HEK293 (cell line): Measurements from ENCODE around the gene CKS1B.
A peak's percentile ranks its signal among the peaks of the same experiment; 100 is the strongest.

Experiments
- BCL11A ChIP-seq: fragments of 450-650 bp; formaldehyde crosslinking; IDR thresholded peaks from 2 replicates; pipeline ENCODE4 v1.5.1; 2016; ENCODE audit warnings: low read depth, missing biosample characterization, missing genetic modification characterization
- GLIS2 ChIP-seq: fragments of 450-650 bp; formaldehyde crosslinking; IDR thresholded peaks from 2 replicates; pipeline ENCODE4 v1.5.1; 2016; ENCODE audit warnings: missing biosample characterization, missing genetic modification characterization
- OSR2 ChIP-seq: fragments of 450-650 bp; formaldehyde crosslinking; IDR thresholded peaks from 2 replicates; pipeline ENCODE4 v1.5.1; 2016; ENCODE audit warnings: missing biosample characterization, missing genetic modification characterization
- OVOL3 ChIP-seq: fragments of 450-650 bp; formaldehyde crosslinking; IDR thresholded peaks from 2 replicates; pipeline ENCODE4 v1.5.1; 2016; ENCODE audit warnings: missing biosample characterization, missing genetic modification characterization
- SP3 ChIP-seq: fragments of 450-650 bp; formaldehyde crosslinking; IDR thresholded peaks from 2 replicates; pipeline ENCODE4 v1.5.1; 2016; ENCODE audit warnings: missing biosample characterization, missing genetic modification characterization
- ZBTB7A ChIP-seq: fragments of 450-650 bp; formaldehyde crosslinking; IDR thresholded peaks from 2 replicates; pipeline ENCODE4 v1.5.1; 2016; ENCODE audit warnings: low read depth, missing biosample characterization, missing genetic modification characterization
- ZNF10 ChIP-seq: fragments of 450-650 bp; formaldehyde crosslinking; IDR thresholded peaks from 2 replicates; pipeline ENCODE4 v1.5.1; 2017; ENCODE audit warnings: missing biosample characterization, missing genetic modification characterization
- ZNF169 ChIP-seq: fragments of 450-650 bp; formaldehyde crosslinking; IDR thresholded peaks from 2 replicates; pipeline ENCODE4 v1.5.1; 2016; ENCODE audit warnings: missing biosample characterization, missing genetic modification characterization
- ZNF175 ChIP-seq: fragments of 450-650 bp; formaldehyde crosslinking; IDR thresholded peaks from 2 replicates; pipeline ENCODE4 v1.5.1; 2016; ENCODE audit warnings: missing biosample characterization, missing genetic modification characterization
- ZNF394 ChIP-seq: fragments of 450-650 bp; formaldehyde crosslinking; IDR thresholded peaks from 2 replicates; pipeline ENCODE4 v1.5.1; 2016; ENCODE audit warnings: missing biosample characterization, missing genetic modification characterization, mild to moderate bottlenecking, moderate library complexity, borderline replicate concordance
- ZNF510 ChIP-seq: fragments of 450-650 bp; formaldehyde crosslinking; IDR thresholded peaks from 2 replicates; pipeline ENCODE4 v1.5.1; 2018; ENCODE audit warnings: mild to moderate bottlenecking, missing genetic modification characterization, missing biosample characterization; ENCODE audit not compliant: insufficient replicate concordance
- TF ChIP-seq, protein P1 (sequence below): fragments of 450-650 bp; formaldehyde crosslinking; IDR thresholded peaks from 2 replicates; pipeline ENCODE4 v1.5.1; 2016; ENCODE audit warnings: missing biosample characterization, missing genetic modification characterization
- TF ChIP-seq, protein P2 (sequence below): fragments of 450-650 bp; formaldehyde crosslinking; IDR thresholded peaks from 2 replicates; pipeline ENCODE4 v1.5.1; 2016; ENCODE audit warnings: missing biosample characterization, missing genetic modification characterization
- TF ChIP-seq, protein P3 (sequence below): fragments of 450-650 bp; formaldehyde crosslinking; conservative IDR thresholded peaks from 2 replicates; pipeline ENCODE4 v1.5.1; 2016; ENCODE audit warnings: low read depth, missing biosample characterization, missing genetic modification characterization
- TF ChIP-seq, protein P4 (sequence below): fragments of 450-650 bp; formaldehyde crosslinking; IDR thresholded peaks from 2 replicates; pipeline ENCODE4 v1.5.1; 2016; ENCODE audit warnings: missing biosample characterization, missing genetic modification characterization, borderline replicate concordance
- TF ChIP-seq, protein P5 (sequence below): fragments of 450-650 bp; formaldehyde crosslinking; IDR thresholded peaks from 2 replicates; pipeline ENCODE4 v1.5.1; 2016; ENCODE audit warnings: missing biosample characterization, missing genetic modification characterization
- TF ChIP-seq, protein P6 (sequence below): fragments of 450-650 bp; formaldehyde crosslinking; IDR thresholded peaks from 2 replicates; pipeline ENCODE4 v1.5.1; 2017; ENCODE audit warnings: missing biosample characterization, mild to moderate bottlenecking, missing genetic modification characterization, moderate library complexity
- TF ChIP-seq, protein P7 (sequence below): fragments of 450-650 bp; formaldehyde crosslinking; IDR thresholded peaks from 2 replicates; pipeline ENCODE4 v1.5.1; 2016; ENCODE audit warnings: missing biosample characterization, missing genetic modification characterization

Gene CKS1B

DNA sequence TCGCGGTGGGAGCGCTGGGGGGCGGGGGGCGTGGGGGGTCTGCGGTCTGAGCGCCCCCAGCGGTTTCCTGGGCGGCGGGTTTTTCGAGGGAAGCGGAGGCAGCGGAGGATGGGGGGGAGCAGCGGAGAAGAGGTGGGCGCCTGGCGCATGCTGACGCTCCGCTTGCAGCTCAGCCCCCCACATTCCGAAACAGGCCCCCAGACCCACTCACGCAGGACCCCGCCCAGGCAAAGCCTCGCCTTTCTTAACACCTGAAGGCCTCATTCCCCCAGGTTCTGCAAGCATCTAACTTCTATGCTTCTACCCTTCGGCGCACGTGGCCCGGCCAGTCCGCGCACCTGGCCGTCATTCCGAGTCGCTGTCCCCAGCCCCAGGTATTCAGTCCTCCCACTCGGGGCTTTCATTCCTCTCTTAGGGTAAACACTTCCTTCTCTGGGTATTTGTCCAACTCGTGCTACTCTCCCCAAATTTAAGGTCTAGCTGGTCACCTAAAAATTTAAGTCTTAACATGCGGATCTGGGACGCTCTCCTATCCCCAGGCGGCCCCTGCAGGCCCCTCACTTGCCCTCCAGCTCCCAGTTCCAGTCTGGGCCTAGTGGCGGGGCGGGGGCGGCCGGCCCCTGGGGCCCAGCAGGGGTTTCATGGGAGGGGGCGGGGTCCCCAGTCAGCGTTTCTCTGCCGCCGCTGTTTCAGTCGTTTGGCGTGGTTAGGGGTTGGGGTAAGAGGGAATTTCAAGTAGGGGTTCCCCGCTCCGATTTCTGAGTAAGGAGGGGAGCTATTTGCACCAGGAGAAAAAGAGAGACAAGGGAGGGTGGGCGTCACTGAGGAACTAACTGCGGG, 25.3 kb downstream of the CKS1B start (continued):
- TF ChIP-seq, protein P1, sequence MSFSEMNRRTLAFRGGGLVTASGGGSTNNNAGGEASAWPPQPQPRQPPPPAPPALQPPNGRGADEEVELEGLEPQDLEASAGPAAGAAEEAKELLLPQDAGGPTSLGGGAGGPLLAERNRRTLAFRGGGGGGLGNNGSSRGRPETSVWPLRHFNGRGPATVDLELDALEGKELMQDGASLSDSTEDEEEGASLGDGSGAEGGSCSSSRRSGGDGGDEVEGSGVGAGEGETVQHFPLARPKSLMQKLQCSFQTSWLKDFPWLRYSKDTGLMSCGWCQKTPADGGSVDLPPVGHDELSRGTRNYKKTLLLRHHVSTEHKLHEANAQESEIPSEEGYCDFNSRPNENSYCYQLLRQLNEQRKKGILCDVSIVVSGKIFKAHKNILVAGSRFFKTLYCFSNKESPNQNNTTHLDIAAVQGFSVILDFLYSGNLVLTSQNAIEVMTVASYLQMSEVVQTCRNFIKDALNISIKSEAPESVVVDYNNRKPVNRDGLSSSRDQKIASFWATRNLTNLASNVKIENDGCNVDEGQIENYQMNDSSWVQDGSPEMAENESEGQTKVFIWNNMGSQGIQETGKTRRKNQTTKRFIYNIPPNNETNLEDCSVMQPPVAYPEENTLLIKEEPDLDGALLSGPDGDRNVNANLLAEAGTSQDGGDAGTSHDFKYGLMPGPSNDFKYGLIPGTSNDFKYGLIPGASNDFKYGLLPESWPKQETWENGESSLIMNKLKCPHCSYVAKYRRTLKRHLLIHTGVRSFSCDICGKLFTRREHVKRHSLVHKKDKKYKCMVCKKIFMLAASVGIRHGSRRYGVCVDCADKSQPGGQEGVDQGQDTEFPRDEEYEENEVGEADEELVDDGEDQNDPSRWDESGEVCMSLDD (tag by site-specific recombination): 0 out of 2 replicates have a peak, but pooled peaks have one; percentile 19
- TF ChIP-seq GLIS2 (tag by site-specific recombination) (peak; percentile 13), ZNF169 (tag by site-specific recombination) (no peak), BCL11A (tag by site-specific recombination) (no peak), OVOL3 (tag by site-specific recombination) (no peak), ZNF394 (tag by site-specific recombination) (no peak), OSR2 (no peak), ZBTB7A (no peak; the same call in 1 of the 2 replicates), ZNF175 (tag by site-specific recombination) (no peak), ZNF510 (tag by site-specific recombination) (no peak), SP3 (tag by site-specific recombination) (peak; percentile 6), ZNF10 (no peak)
- TF ChIP-seq, protein P2, sequence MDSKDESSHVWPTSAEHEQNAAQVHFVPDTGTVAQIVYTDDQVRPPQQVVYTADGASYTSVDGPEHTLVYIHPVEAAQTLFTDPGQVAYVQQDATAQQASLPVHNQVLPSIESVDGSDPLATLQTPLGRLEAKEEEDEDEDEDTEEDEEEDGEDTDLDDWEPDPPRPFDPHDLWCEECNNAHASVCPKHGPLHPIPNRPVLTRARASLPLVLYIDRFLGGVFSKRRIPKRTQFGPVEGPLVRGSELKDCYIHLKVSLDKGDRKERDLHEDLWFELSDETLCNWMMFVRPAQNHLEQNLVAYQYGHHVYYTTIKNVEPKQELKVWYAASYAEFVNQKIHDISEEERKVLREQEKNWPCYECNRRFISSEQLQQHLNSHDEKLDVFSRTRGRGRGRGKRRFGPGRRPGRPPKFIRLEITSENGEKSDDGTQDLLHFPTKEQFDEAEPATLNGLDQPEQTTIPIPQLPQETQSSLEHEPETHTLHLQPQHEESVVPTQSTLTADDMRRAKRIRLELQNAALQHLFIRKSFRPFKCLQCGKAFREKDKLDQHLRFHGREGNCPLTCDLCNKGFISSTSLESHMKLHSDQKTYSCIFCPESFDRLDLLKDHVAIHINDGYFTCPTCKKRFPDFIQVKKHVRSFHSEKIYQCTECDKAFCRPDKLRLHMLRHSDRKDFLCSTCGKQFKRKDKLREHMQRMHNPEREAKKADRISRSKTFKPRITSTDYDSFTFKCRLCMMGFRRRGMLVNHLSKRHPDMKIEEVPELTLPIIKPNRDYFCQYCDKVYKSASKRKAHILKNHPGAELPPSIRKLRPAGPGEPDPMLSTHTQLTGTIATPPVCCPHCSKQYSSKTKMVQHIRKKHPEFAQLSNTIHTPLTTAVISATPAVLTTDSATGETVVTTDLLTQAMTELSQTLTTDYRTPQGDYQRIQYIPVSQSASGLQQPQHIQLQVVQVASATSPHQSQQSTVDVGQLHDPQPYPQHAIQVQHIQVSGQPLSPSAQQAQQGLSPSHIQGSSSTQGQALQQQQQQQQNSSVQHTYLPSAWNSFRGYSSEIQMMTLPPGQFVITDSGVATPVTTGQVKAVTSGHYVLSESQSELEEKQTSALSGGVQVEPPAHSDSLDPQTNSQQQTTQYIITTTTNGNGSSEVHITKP (tag by site-specific recombination): peak; percentile 92
- TF ChIP-seq, protein P3, sequence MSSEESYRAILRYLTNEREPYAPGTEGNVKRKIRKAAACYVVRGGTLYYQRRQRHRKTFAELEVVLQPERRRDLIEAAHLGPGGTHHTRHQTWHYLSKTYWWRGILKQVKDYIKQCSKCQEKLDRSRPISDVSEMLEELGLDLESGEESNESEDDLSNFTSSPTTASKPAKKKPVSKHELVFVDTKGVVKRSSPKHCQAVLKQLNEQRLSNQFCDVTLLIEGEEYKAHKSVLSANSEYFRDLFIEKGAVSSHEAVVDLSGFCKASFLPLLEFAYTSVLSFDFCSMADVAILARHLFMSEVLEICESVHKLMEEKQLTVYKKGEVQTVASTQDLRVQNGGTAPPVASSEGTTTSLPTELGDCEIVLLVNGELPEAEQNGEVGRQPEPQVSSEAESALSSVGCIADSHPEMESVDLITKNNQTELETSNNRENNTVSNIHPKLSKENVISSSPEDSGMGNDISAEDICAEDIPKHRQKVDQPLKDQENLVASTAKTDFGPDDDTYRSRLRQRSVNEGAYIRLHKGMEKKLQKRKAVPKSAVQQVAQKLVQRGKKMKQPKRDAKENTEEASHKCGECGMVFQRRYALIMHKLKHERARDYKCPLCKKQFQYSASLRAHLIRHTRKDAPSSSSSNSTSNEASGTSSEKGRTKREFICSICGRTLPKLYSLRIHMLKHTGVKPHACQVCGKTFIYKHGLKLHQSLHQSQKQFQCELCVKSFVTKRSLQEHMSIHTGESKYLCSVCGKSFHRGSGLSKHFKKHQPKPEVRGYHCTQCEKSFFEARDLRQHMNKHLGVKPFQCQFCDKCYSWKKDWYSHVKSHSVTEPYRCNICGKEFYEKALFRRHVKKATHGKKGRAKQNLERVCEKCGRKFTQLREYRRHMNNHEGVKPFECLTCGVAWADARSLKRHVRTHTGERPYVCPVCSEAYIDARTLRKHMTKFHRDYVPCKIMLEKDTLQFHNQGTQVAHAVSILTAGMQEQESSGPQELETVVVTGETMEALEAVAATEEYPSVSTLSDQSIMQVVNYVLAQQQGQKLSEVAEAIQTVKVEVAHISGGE (tag by site-specific recombination): no peak
- TF ChIP-seq, protein P4, sequence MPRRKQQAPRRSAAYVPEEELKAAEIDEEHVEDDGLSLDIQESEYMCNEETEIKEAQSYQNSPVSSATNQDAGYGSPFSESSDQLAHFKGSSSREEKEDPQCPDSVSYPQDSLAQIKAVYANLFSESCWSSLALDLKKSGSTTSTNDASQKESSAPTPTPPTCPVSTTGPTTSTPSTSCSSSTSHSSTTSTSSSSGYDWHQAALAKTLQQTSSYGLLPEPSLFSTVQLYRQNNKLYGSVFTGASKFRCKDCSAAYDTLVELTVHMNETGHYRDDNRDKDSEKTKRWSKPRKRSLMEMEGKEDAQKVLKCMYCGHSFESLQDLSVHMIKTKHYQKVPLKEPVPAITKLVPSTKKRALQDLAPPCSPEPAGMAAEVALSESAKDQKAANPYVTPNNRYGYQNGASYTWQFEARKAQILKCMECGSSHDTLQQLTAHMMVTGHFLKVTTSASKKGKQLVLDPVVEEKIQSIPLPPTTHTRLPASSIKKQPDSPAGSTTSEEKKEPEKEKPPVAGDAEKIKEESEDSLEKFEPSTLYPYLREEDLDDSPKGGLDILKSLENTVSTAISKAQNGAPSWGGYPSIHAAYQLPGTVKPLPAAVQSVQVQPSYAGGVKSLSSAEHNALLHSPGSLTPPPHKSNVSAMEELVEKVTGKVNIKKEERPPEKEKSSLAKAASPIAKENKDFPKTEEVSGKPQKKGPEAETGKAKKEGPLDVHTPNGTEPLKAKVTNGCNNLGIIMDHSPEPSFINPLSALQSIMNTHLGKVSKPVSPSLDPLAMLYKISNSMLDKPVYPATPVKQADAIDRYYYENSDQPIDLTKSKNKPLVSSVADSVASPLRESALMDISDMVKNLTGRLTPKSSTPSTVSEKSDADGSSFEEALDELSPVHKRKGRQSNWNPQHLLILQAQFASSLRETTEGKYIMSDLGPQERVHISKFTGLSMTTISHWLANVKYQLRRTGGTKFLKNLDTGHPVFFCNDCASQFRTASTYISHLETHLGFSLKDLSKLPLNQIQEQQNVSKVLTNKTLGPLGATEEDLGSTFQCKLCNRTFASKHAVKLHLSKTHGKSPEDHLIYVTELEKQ (tag by site-specific recombination): no peak
- TF ChIP-seq, protein P5, sequence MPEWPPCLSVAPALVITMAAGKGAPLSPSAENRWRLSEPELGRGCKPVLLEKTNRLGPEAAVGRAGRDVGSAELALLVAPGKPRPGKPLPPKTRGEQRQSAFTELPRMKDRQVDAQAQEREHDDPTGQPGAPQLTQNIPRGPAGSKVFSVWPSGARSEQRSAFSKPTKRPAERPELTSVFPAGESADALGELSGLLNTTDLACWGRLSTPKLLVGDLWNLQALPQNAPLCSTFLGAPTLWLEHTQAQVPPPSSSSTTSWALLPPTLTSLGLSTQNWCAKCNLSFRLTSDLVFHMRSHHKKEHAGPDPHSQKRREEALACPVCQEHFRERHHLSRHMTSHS (tag by site-specific recombination): no peak
- TF ChIP-seq, protein P6, sequence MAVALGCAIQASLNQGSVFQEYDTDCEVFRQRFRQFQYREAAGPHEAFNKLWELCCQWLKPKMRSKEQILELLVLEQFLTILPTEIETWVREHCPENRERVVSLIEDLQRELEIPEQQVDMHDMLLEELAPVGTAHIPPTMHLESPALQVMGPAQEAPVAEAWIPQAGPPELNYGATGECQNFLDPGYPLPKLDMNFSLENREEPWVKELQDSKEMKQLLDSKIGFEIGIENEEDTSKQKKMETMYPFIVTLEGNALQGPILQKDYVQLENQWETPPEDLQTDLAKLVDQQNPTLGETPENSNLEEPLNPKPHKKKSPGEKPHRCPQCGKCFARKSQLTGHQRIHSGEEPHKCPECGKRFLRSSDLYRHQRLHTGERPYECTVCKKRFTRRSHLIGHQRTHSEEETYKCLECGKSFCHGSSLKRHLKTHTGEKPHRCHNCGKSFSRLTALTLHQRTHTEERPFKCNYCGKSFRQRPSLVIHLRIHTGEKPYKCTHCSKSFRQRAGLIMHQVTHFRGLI (tag by site-specific recombination): no peak
- TF ChIP-seq, protein P7, sequence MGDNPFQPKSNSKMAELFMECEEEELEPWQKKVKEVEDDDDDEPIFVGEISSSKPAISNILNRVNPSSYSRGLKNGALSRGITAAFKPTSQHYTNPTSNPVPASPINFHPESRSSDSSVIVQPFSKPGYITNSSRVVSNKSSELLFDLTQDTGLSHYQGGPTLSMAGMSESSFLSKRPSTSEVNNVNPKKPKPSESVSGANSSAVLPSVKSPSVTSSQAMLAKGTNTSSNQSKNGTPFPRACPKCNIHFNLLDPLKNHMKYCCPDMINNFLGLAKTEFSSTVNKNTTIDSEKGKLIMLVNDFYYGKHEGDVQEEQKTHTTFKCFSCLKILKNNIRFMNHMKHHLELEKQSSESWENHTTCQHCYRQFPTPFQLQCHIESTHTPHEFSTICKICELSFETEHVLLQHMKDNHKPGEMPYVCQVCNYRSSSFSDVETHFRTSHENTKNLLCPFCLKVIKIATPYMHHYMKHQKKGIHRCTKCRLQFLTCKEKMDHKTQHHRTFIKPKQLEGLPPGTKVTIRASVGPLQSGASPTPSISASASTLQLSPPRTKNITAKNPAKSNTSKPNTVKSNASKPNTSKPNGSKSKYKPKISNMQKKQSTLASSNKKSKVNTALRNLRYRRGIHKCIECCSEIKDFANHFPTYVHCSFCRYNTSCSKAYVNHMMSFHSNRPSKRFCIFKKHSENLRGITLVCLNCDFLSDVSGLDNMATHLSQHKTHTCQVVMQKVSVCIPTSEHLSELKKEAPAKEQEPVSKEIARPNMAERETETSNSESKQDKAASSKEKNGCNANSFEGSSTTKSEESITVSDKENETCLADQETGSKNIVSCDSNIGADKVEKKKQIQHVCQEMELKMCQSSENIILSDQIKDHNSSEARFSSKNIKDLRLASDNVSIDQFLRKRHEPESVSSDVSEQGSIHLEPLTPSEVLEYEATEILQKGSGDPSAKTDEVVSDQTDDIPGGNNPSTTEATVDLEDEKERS (tag by site-specific recombination): no peak
